ENCODE results near the gene NPHS1.
A peak's percentile ranks its signal among the peaks of the same experiment; 100 is the strongest.
"Not testable (repeated sequence)": the region's sequence is repeated elsewhere in the genome, so short reads cannot be mapped to it uniquely, and the experiment has no call there.

The NPHS1 gene

DNA sequence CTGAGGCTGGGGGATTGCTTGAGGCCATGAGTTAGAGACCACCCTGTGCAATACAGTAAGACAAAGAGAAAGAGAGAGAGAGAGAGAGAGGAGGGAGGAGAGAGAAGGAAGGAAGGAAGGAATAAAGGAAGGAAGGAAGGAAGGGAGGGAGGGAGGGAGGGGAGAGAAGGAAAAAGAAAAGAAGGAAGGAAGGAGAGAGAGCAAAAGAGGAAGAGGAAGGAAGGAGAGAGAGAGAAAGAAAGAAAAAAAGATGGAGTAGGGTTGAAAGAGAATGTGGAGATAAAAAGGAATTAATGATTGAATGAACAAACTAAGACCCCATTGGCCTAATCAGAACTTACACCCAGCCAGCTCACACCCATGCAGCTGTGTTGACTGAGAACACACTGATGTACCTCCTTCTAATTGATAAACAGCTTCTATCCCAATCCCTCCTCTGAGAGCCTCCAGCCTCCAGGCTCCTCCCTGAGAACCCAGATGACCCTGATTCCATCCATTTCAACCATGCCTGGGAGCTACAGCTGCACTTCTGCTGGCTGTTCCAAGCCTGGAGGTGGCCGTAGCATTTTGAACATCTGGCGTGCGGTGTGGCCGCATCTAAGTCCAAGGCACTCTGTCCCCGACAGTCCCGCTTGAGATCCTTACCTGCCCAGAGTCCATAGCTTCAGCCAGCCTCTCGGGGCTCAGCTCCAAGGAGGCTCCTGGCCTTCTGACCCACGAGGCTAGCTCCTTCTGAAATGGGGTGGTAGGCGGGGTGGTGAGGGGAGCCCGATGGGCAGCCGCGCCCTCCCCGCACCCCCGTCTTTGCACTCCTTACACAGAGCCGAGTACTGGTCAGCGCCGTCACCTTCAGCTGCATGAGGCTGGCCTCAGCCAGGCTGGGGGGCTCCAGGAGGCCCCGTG, 40.7 kb downstream of the NPHS1 start:
- no peak for DNase-seq

DNA sequence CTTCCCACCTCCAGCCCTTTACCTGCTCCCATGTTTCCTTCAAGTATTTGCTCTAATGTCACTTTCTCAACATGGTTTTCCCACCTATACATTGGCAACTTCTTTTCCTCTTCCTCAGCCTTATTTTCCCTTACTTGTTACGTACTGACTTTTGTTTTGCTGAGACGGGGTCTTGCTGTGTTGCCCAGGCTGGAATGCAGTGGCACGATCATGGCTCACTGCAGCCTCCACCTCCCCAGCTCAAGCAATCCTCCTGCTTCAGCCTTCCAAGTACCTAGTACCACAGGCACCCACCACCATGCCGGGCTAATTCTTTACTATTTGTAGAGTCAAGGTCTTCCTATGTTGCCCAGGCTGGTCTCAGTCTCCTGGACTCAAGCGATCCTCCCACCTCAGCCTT, 44.7 kb downstream of the NPHS1 start:
- no peak for DNase-seq

DNA sequence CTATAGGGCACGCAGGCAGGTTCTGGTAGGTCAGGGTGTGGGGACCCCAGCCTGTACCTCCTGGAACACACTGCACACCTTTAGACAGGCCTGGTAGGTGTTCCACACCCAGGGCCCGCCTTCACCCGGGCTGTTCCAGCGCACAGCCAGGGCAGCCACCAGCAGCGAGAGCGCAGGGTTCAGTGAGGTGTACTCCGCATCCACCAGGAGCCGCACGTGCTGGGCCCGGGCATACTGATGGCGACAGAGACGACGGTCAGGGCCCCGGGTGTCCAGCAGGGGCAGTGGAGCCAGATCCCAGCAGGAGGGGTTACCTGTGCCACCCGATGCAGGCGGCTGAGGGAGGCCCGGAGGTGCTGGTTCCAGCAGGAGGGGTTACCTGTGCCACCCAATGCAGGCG, 45.7 kb downstream of the NPHS1 start:
- no peak for DNase-seq

DNA sequence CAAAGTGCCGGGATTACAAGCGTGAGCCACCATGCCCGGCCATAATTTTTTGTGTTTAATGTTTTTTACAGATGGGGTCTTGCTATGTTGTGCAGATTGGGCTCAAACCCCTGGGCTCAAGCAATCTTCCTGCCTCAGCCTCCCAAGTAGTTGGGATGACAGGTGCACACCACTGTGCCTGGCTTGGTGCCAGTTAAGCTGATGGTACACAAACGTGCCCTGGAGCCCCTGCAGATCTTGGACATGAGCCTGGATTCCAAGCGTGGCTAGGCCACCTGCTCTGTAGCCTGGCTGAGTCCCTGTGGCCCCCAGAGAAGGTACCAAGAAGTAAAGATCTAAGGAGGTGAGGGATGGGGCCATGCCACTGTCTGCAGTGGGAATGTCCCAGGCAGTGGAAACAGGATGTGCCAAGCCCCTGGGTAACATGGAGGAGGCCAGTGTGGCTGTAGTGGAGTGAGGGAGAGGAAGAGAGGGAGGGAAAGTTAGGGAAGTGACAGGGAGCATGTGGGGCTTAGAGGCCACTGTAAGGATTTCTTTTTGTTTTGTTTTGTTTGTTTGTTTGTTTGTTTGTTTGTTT, 46.7 kb downstream of the NPHS1 start:
- DNase-seq: peak; percentile 79

DNA sequence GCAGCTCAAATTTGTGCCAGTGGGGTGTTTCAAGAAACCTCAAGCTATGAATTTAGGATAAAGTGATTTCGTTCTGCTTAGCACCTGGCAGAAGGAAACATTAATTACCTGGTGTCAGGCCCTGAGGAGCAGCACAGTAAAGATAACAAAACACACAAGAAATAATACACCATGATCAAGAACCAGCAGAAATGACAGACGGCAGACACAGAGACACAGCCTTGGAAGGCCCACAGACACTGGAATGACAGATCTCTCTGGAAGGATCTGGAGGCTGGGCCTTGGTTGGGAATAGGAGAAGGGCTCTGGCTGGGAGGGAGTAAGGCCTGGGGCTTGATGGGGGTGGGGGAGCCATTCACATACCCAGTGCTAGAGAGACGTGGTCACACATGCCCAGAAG, 50.5 kb downstream of the NPHS1 start:
- DNase-seq: no peak

DNA sequence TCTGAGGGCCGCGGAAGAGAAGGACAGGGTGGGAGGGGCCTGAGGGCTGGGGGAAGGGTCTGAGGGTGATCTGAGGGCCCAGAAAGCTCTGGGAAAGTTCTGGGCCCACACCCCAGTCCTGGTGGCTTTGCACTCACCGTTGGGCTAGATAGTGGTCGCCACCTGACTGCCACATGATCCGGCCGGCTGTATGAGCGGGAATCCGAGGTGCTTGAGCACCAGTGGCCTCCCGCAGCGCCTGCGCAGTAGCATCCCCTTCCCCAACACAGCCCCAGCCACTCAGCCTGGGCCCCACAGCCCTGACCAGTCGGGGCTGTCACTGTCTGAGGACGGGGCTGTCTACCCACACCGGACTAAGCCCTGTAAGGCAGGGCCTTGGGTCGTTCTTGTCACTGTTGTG, 54.6 kb downstream of the NPHS1 start:
- no peak for DNase-seq

DNA sequence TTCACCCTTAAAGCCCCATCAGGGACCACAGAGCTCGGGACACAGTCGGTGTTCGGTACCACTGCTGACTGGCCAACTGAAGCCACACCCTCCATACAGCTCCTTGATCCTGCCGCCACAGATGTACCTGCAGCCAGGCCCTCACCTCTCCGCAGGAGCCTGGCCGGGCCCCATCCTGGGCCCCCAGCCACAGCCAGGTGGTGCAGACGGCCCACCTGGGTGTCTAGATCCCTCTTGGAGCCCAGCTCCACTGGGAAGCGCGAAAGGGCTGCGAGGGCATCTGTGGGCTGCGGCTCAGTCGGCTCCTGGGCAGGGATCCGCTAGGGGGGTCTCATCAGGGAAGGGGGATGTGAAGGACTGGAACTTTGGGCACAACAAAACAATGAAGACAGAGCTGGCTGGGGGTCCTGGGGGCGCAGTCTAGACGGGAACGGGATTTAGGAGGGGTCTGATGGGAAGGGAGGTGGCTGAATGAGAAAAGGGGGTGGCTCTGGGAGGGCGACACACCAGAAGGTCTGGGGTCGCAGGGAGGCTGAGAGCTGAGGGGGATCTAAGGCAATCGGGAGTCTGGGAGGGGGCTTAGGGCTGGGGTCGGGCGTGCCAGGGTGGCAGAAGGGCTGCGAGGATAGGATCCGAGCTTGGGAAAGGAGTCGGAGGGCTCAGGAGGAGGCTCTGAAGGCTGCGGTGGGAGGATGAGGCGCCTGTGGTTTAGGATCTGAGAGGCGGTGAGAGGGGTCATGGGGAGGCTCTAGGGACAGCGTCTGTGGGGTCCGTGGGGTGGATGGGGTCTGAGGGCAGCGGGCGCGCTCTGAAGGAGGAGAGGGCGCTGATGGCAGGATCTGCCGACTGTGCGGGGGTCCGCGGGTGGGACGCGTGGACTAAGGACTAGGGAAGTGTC, 55.4 kb downstream of the NPHS1 start:
- DNase-seq: no peak

DNA sequence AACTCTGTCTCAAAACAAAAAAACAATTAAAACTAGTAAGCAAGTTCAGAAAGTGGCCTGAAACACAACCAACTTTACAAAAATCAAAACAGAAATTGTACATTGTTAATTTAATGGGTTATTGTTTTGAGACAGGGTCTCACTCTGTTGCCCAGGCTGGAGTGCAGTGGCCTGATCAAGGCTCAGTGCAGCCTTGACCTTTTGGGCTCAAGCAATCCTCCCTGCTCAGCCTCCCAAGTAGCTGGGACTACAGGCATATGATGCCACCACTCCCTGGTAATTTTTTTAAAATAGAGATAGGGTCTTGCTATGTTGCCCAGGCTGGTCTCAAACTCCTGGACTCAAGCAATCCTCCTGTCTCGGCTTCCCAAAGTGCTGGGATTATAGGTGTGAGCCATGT, 56.7 kb downstream of the NPHS1 start:
- not testable (repeated sequence) for DNase-seq

DNA sequence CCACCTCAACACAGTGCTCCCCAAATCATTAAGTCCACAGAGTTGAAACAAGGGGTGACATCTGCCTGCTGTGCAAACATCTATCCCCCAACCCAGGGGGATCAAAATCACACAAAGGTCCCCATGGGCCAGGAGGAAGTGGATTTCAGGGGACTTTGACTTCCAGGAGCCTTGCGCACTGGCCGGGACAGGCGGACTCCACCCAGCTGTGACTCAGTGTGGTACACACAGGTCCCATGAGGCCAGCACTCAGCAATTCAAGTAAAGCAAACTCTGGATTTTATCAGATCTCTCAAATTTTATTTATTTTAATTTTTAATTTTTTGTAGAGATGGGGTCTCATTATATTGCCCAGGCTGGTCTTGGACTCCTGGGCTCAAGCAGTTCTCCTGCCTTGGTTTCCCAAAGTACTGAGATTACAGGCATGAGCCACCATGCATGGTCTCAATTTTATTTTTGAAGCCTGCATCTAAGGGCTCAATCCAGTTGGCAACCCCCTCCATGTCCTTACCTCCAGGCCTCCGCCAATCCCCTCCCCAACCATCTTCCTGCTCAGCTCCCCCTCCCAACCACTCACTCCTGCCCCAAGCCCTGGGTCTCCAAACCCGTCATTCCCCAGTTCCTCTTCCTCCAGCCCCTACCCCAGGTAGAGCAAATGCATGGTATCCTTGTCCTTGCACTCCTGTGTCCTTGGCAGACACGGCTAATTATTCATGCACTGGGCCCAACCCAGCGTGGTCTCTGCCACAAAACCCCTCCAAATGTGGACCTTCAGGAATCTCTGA, 58.7 kb downstream of the NPHS1 start:
- no peak for DNase-seq

DNA sequence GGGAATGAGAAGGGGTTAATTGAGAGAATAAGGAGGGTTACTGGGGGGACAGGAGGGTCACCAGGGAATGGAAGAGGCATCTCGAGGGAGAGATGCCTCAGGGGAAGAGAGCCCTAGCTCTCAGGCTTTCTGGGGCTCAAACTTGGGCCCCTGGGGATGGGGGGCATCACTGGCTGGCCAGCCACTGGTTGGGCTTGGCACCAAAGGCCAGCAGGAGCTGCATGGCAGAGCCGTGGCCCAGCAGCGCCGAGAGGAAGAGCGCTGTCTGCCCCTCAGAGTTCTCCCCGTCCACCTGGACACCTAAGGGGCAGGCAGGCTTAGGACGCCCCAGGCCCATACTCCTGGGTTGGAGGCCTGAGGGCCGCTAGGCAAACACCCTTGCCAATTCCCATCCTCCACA, 59.4 kb downstream of the NPHS1 start:
- no peak for DNase-seq

DNA sequence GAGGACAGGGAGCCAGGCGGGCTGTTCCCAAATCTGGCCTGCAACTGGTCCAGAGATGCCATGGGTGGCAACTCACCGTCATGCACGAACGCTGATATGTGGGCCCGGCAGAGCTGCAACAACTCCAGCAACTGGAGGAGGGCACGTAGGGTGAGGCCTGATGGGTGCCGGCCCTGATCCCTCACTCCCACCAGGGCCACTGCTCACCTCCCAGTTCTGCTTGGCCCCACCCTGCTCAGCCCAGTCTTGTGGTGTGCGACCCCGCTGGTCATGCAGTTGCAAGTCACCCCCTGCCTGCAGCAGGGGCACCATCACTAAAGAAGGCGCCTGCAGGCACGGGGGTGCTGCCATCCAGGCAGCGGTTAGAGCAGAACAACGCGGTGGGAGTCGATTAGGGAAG, 60.0 kb downstream of the NPHS1 start:
- no peak for DNase-seq

DNA sequence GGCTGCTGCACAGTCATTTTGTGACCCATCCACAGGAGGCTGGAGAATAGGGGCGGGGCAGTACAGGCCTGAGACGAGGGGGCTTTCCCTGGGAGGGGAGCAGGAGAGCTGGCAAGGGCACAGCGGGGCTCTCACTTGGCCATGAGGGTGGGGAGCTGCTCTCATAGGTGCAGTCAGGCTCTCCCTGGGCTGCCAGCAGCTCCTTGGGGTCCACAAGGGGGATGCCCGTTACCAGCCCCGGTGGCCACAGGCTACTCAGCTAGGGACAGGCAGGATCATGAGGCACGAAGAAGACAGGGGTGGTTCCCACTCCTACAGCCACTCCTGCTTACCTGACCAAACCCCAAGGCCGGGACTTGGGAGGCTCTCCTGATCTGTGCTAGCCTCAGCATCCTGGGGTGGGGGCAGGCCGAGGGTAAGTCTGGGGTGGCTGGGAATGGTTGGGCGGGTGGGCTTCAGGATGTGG, 60.5 kb downstream of the NPHS1 start:
- no peak for DNase-seq

DNA sequence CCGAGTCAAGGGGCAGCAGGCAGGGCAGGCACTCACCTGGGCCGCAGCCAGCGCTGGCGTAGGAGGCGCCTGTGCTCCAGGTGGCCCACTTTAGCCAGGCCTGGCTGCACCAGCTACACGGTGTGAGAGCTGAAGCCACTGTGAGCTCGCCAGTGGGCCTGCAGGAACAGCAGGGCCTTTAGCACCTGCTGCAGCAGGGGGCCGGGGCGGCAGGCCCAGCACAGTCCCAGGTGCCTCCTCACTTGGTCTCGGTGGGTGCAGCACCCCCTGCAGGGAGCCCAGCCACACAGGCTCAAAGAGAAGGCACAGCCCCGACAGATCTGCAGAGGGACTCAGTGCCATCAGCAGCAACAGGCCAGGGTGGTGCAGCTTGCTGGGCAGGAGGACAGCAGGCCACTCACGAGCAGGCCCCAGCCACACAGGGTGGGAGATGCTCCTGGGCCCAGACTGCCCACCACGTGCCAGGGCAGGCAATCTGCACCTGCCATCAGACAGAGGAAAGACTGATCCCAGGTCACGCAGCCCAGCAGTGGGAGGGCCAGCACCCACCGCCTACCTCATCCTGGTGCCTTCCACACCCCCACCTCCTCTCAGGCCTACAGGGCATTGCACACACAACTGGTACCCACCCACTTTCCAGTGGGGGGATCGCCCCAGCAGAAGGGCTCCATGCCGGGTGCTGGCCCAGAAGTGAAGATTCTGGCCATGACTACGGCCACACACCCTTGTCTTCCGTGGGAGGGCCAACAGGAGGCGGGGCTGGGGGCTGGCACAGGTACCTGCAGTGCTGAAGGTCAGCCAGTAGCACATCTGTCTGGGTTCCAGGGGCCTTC, 61.1 kb downstream of the NPHS1 start:
- peak; percentile 13 for DNase-seq

DNA sequence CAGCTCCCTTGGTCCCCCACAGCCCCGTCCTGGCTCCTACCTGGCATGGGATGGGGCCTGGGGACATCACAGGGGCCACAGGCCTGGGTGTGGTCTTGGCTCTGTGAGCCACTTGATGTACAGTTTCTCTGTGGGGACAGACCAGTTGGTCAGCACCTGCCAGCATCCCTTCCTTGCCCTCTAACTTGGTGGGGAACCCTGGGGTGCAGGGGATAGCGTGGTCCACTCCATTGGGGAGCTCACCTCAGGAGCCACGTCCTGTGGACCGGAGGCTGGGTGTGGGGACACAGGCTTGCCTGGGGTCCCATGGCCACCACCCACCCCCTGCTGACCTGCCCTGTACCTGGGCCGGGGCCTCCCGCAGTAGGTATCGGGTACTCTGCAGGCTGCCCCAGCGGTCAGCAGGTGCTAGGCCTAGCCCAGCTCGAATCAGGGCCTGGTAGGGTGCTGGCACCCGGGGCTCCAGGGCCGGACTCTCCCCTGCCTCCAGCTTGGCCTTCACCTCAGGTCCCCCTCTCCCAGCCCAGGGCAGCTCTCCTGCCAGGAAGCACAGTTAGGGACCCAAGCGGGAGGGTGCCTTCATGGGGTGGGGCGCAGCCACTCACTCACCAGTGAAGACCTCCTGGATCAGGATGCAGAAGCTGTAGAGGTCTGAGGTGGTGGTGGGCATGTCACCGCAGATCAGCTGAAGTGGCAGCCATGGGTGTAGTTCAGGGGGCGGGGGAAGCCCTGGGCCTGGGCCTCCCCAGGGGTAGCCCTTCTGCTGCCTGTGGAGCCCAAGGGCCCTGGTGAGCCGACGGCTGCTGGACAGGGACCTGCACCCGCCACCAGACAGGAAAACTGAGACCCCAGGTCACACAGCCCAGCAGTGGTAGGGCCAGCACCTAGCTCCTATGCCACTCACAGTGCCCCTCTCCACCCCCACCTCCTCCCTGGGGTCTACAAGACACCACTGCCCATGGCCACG, 62.0 kb downstream of the NPHS1 start:
- DNase-seq: no peak

DNA sequence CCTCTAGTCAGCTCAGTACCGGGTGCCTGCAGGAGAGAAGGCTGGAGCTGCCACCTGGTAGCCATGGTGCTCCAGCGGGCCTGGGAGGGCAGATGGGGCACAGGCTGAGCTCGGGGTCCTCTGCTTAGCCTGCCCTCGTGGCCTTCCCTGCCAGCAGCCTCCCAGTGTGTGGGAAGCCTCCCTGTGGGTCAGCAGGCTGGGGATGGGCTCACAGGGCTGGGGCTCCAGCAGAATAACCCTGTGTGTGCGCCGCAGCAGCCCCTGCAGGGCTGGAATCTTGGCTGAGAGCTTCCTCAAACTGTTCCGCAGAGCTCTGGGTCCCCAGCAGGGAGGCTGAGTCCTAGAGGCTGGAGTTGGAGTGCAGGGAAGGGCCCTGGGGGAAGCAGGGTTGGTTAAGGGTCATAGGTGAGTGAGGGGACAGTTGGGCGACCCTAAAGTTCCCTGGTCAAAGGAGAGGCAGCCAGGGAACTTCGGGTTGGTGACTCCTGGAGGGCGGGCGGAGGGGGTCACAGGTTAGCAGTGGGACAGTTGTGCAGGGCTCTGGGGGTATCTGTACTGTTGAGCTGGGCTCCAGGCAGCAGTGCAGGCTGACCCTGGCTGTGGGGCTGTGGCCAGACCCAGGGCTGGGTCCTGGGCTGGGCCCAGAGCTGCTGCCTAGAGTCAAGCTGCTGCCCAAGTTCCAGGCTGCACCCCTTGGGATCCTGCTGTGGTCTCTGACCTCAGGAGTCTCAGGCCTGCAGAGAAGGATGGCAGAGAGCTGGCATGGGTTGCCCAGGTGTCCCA, 62.9 kb downstream of the NPHS1 start:
- no peak for DNase-seq

DNA sequence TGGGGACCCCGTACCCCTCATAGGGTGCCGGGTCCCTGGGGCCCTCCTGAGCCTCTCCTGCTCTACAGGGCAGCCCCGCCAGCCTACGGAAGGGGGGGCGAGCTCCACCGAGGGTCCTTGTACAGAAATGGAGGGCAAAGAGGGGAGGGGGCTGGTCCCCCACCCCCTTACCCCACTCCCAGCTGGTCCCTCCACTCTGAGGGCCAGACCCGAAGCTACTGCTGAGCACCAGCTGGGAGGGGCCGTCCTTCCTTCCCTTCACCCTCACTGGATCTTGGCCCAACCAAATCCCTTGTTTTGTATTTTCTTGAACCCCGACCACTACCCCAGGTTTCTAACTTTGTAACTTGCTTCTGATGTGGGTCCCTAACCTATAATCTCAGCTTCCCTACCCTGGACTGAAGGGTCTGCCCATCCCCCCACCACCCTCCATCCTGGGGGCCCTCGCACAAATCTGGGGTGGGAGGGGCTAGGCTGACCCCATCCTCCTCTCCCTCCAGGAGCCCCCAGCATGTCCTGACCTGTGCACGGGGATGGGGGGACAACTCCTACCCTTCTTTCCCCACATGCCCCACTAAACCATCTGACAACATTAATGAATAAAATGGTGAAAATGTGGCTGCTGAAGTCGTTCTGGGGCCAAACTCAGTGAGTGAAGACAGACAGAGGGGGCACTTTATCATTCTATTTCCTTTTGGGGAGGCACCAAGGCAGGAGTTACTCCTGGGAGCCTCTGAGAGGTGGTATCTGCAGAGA, 63.9 kb downstream of the NPHS1 start:
- no peak for DNase-seq

DNA sequence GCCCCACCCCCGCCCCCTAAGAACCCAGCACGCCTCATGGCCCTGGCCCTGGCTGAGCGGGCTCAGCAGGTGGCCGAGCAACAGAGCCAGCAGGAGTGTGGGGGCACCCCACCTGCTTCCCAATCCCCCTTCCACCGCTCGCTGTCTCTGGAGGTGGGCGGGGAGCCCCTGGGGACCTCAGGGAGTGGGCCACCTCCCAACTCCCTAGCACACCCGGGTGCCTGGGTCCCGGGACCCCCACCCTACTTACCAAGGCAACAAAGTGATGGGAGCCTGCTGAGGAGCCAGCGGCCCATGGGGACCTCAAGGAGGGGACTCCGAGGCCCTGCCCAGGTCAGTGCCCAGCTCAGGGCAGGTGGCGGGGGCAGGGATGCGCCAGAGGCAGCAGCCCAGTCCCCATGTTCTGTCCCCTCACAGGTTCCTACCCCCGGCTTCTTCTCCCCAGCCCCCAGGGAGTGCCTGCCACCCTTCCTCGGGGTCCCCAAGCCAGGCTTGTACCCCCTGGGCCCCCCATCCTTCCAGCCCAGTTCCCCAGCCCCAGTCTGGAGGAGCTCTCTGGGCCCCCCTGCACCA, 65.0 kb downstream of the NPHS1 start:
- DNase-seq: no peak
